Measurements from ENCODE around the gene MICAL2. TPM values are rescaled to one million over a fixed set of nuclear protein-coding genes. Genes with fewer than 3 reads are reported as not detected.

The MICAL2 gene
- total RNA-seq, 4 donors from 2014 or later: 196 to 550 (median 237) TPM

- Histone ChIP-seq H3K27ac (peak overlapping the region; percentile 87 to 97 (median 88)), H3K36me3 (no peaks in the 10 kb centered on the region), H3K4me1 (peaks cover 0 to 93% (median 44%) of the 10 kb centered on the region in 3 donors), H3K9me3 (no peaks in the 10 kb centered on the region), H3K27me3 (no peaks in the 10 kb centered on the region), H3K4me3 (no peak overlapping the region)
- TF ChIP-seq, protein P1, sequence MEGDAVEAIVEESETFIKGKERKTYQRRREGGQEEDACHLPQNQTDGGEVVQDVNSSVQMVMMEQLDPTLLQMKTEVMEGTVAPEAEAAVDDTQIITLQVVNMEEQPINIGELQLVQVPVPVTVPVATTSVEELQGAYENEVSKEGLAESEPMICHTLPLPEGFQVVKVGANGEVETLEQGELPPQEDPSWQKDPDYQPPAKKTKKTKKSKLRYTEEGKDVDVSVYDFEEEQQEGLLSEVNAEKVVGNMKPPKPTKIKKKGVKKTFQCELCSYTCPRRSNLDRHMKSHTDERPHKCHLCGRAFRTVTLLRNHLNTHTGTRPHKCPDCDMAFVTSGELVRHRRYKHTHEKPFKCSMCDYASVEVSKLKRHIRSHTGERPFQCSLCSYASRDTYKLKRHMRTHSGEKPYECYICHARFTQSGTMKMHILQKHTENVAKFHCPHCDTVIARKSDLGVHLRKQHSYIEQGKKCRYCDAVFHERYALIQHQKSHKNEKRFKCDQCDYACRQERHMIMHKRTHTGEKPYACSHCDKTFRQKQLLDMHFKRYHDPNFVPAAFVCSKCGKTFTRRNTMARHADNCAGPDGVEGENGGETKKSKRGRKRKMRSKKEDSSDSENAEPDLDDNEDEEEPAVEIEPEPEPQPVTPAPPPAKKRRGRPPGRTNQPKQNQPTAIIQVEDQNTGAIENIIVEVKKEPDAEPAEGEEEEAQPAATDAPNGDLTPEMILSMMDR (IDR thresholded peaks at IDR 0.05): no peak
- TF ChIP-seq POLR2AphosphoS5 (IDR thresholded peaks at IDR 0.05) (no peak), POLR2A (IDR thresholded peaks at IDR 0.05) (no peak), EP300 (IDR thresholded peaks at IDR 0.05) (no peak)
- ATAC-seq: no peak
- WGBS, 2 donors (ENCODE audit: low coverage in 1 of 2): 56 to 63% methylated on average over 5 to 7 of the region's 9 CpGs
Observed at GRCh38 chr11:12120031-12121008, 9.9 kb downstream of the MICAL2 start.

DNA sequence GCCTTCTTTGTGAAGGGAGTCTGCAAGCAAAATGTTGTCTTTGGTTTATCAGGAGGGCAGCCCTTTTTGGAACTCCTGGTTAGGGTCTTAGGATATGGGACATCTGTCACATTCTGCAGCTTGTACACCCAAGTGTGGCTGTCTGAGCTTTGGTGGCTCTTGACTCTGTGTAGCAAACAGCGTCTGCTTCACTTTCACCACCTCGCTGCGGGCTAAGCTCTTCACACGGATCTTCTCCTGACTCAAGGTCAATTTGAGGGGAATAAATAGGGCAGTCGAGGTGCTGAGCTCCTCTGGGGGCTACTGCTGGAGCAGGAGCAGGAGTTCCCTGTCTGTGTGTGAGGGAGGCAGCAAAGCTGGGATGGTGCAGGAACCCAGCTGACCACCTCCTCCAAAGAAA is 10.6 kb downstream of the MICAL2 start:
- ATAC-seq: no peak
- H3K36me3 ChIP-seq: no peaks in the 10 kb centered on the region
- no CpG with 5 or more reads among the region's 5 CpGs for WGBS, 2 donors (ENCODE audit: low coverage in 1 of 2)
- H3K9me3 ChIP-seq: no peaks in the 10 kb centered on the region
- H3K4me3 ChIP-seq: no peak overlapping the region
- no peaks in the 10 kb centered on the region for H3K27me3 ChIP-seq
- H3K4me1 ChIP-seq: peaks cover 0 to 99% (median 48%) of the 10 kb centered on the region in 3 donors
- TF ChIP-seq EP300 (IDR thresholded peaks at IDR 0.05) (no peak), POLR2AphosphoS5 (IDR thresholded peaks at IDR 0.05) (no peak), POLR2A (IDR thresholded peaks at IDR 0.05) (no peak)
- TF ChIP-seq, protein P1 (IDR thresholded peaks at IDR 0.05): no peak
- H3K27ac ChIP-seq: peak overlapping the region; percentile 87 to 97 (median 88)

DNA sequence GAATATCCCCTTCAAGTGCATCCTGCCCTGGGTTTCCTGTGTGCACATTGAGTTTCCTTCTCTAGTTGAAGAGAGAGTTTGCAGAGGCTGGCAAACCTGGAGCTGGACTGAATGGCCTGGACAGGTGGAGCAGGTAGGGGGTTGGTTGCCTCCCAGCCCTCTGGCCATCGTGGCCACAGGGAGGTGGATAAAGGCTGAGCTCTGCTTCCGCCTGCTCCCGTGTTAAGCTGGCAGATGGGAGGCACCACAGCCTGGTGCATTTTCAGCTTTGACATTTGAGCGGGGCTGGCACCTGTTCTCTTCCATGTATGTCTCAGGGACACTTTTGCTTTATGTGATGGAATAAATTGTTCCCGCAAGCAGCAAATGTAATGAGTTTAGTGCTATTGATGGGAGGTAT is 11.1 kb downstream of the MICAL2 start:
- Histone ChIP-seq H3K27me3 (no peaks in the 10 kb centered on the region), H3K27ac (peak overlapping the region in 3 of 4 donors; percentile 87 to 97 (median 89)), H3K36me3 (no peaks in the 10 kb centered on the region), H3K9me3 (no peaks in the 10 kb centered on the region), H3K4me3 (no peak overlapping the region), H3K4me1 (peaks cover 0 to 100% (median 53%) of the 10 kb centered on the region in 3 donors)
- TF ChIP-seq, protein P1 (IDR thresholded peaks at IDR 0.05): no peak
- no peak for TF ChIP-seq POLR2AphosphoS5 (IDR thresholded peaks at IDR 0.05)
- no peak for TF ChIP-seq EP300 (IDR thresholded peaks at IDR 0.05)
- no peak for TF ChIP-seq POLR2A (IDR thresholded peaks at IDR 0.05)
- WGBS, 2 donors (ENCODE audit: low coverage in 1 of 2): 54 to 100% methylated on average over 1 to 3 of the region's 5 CpGs
- no peak for ATAC-seq

DNA sequence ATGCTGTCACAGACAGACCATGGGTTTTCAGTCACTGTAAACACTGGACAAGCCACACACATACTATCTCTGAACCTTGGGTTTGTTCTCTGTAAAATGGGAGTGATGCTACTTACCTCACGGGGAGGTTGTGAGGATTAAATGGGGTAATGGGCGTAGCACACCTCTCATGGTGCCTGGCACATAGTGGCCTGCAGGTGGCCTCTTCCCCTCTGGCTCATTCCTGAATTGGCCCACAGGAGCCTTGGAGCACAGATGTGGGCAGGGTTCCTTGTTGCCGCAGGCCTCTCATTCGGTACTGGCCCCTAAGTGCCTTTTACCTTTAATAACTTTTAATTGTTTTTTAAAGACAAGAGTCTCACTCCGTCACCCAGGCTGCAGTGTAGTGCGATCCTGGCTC is 11.7 kb downstream of the MICAL2 start:
- no peaks in the 10 kb centered on the region for H3K36me3 ChIP-seq
- no peak for TF ChIP-seq POLR2A (IDR thresholded peaks at IDR 0.05)
- TF ChIP-seq, protein P1 (IDR thresholded peaks at IDR 0.05): peak; percentile 23 to 60 (median 52)
- H3K4me3 ChIP-seq: no peak overlapping the region
- WGBS, 2 donors (ENCODE audit: low coverage in 1 of 2): 60 to 69% methylated on average over 1 to 5 of the region's 6 CpGs
- ATAC-seq: no peak
- peaks cover 0 to 100% (median 53%) of the 10 kb centered on the region in 3 donors for H3K4me1 ChIP-seq
- no peaks in the 10 kb centered on the region for H3K27me3 ChIP-seq
- H3K27ac ChIP-seq: peak overlapping the region in 3 of 4 donors; percentile 87 to 97 (median 89)
- no peaks in the 10 kb centered on the region for H3K9me3 ChIP-seq
